ENCODE results near the gene UBXN2A.
A peak's percentile ranks its signal among the peaks of the same experiment; 100 is the strongest.

UBXN2A gene

DNA sequence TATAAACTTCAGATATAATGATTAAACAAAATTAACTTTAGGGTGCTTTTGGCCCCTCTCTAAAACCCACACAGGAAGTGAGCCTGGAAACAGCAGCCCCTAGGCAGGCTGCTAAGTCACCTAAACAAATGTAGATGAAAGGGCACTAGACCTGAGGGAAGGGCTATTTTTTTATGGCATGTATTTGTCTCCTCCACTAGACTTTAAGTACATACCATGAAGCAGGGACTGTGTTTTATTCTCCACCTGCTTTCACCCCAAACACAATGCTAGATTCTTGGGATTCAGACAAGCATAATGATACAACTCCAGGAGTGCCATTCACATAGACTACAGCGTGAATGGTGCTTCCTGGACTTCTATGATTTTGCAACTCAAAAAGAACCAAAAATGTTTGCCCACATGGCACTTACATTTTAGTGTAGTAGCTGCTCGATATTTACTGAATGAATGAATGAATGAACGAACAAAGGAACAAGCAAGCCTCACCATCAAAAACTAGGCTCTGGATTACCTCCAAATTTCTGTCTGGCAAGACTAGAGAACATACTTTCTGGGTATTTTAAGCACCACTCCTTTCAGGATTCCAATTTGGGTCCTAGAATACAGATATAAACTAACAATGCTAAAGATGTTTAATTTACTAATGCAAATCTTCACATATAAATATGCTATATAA lies 23.4 kb upstream of the UBXN2A start:
- no CpG with 5 or more reads among the region's 3 CpGs for WGBS, 2 experiments (ENCODE audit: insufficient coverage in 2 of 2)
- Histone ChIP-seq H3K9me3 (ENCODE audit: control insufficient read depth, low read length) (no peaks in the 10 kb centered on the region), H3K36me3 (ENCODE audit: control insufficient read depth, insufficient read depth, low read length) (no peaks in the 10 kb centered on the region), H3K4me3 (ENCODE audit: extremely low read depth, insufficient read depth, low read length, poor library complexity, severe bottlenecking) (no peak overlapping the region), H3K27ac (ENCODE audit: low read depth, low read length, severe bottlenecking) (no peak overlapping the region), H3K4me1 (ENCODE audit: control insufficient read depth, insufficient read depth, low read length, poor library complexity, severe bottlenecking) (peaks cover 4% of the 10 kb centered on the region)

DNA sequence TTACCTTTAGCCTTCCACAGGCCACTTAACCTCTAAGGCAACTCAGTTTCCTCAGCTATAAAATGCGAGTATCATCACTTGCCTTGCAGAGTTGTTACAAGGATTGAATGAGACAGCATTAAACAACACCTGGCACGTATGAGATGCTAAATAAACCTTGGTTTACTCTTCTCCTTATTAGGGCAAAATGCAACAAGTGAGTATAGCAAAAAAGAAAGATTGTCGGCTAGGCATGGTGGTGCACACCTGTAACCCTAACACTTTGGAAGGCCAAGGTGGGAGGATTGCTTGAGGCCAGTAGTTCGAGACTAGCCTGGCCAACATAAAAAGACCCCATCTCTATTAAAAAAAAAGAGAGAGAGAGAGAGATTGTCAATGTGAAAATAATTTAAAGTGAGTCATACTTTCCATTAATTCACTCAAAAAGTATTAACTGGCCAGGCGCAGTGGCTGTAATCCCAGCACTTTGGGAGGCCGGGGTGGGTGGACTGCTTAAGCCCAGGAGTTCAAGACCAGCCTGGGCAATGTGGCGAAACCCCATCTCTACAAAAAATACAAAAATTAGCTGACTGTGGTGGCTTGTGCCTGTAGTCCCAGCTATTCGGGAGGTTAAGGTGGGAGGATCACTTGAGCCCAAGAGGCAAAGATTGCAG lies 21.3 kb upstream of the UBXN2A start:
- no peak overlapping the region for H3K4me3 ChIP-seq (ENCODE audit: extremely low read depth, insufficient read depth, low read length, poor library complexity, severe bottlenecking)
- no peaks in the 10 kb centered on the region for H3K9me3 ChIP-seq (ENCODE audit: control insufficient read depth, low read length)
- no peaks in the 10 kb centered on the region for H3K36me3 ChIP-seq (ENCODE audit: control insufficient read depth, insufficient read depth, low read length)
- H3K4me1 ChIP-seq (ENCODE audit: control insufficient read depth, insufficient read depth, low read length, poor library complexity, severe bottlenecking) = peaks cover 6% of the 10 kb centered on the region
- 95 to 98% methylated on average over 4 to 5 of the region's 8 CpGs for WGBS, 2 experiments (ENCODE audit: insufficient coverage in 2 of 2)
- H3K27ac ChIP-seq (ENCODE audit: low read depth, low read length, severe bottlenecking) = no peak overlapping the region

DNA sequence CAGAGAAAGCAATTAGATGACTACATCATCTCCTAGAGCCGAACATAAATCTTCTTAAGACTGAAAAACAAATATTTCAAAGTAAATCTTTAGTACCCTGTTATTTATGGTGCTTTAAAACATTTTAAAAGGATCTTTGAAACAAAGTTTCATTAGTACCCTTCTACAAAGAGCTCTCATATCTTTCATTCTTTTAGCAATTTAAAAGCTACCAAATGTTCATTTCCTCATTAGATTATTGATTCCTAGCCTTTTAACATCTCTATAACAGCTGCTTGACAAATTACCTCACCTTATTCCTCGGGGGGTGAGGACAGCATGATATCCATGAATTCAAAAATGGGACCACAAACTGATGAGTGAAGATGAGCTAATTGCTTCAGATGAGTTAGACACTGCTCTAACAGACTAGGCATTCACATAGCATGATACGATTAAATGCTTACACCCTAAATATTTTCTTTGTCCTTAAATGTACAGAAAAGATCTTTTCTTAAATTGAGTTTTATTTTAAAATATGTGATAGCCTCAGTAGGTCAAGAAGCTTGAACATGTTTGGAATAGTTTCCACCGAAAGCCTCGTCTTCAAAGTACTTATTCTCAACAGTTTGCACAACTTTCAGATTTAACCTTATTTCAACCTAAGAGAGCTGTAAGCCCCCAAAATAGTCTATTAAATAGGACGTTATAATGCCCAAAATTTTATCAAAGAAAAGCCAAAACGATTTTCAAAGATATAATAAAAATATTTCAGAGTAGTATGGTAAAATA lies 15.5 kb upstream of the UBXN2A start:
- Histone ChIP-seq H3K4me1 (ENCODE audit: control insufficient read depth, insufficient read depth, low read length, poor library complexity, severe bottlenecking) (peaks cover 4% of the 10 kb centered on the region), H3K27ac (ENCODE audit: low read depth, low read length, severe bottlenecking) (no peak overlapping the region), H3K4me3 (ENCODE audit: extremely low read depth, insufficient read depth, low read length, poor library complexity, severe bottlenecking) (peak overlapping the region; percentile 96), H3K36me3 (ENCODE audit: control insufficient read depth, insufficient read depth, low read length) (peaks cover 9% of the 10 kb centered on the region), H3K9me3 (ENCODE audit: control insufficient read depth, low read length) (no peaks in the 10 kb centered on the region)
- WGBS, 2 experiments (ENCODE audit: insufficient coverage in 2 of 2) = 100% methylated on average over 2 of the region's 7 CpGs; no CpG with 5 or more reads in 1 of the 2 experiments

DNA sequence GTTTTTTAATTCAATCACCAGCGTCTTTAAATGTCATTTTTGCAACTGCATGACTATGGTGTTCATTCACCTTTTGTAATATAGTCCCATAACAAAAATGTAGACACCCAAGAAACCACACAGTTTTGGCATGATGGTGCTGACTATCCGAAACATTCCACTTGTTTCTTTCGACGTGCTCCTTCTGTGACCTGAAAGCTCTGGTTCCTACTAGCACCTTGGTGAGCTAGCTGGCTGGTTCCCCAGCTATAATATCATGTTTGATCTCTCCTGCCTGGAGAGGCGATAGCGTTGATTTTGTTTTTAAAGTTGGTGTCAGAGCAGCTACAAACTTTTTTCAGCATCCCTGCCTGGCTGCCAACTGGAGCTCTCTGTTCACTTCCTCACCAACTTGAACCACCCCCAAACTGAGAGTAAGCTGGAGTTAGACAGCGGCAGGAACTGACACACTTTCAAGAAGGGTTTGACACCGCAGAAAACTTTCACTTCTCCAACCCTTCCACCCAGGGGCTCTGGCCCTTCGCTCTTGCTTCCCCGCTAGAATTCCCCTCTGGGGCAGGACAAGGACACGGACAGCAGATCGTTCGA lies 14.5 kb upstream of the UBXN2A start:
- Histone ChIP-seq H3K9me3 (ENCODE audit: control insufficient read depth, low read length) (no peaks in the 10 kb centered on the region), H3K4me1 (ENCODE audit: control insufficient read depth, insufficient read depth, low read length, poor library complexity, severe bottlenecking) (peaks cover 4% of the 10 kb centered on the region), H3K36me3 (ENCODE audit: control insufficient read depth, insufficient read depth, low read length) (peaks cover 17% of the 10 kb centered on the region), H3K4me3 (ENCODE audit: extremely low read depth, insufficient read depth, low read length, poor library complexity, severe bottlenecking) (peak overlapping the region; percentile 96), H3K27ac (ENCODE audit: low read depth, low read length, severe bottlenecking) (peak overlapping the region; percentile 95)
- WGBS, 2 experiments (ENCODE audit: insufficient coverage in 2 of 2) = 4% methylated on average over 9 to 10 of the region's 13 CpGs

DNA sequence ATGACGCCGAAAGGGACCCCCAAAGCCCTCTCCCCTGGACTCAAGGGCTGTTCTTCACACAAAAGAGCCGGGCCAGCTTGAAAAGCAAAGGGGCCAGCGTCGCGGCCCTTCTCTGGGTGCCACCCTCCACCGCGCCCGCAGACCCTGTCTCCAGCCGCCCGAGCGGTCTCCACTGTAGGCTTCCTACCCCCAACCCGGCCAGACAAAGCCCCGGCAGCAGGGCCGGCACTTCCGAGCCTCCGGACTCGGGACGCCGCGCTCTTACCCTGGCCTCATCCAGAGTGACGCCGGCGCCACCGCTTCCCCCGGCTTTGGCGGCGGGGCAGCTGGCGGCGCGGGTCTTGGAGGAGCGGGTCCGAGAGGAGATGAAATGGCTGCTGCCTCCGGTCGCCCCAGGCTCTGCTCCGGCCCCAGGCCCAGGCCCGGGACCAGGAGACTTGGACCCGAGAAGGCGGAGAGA lies 13.9 kb upstream of the UBXN2A start:
- Histone ChIP-seq H3K9me3 (ENCODE audit: control insufficient read depth, low read length) (no peaks in the 10 kb centered on the region), H3K4me3 (ENCODE audit: extremely low read depth, insufficient read depth, low read length, poor library complexity, severe bottlenecking) (peak overlapping the region; percentile 96), H3K27ac (ENCODE audit: low read depth, low read length, severe bottlenecking) (peak overlapping the region; percentile 95), H3K4me1 (ENCODE audit: control insufficient read depth, insufficient read depth, low read length, poor library complexity, severe bottlenecking) (peaks cover 4% of the 10 kb centered on the region), H3K36me3 (ENCODE audit: control insufficient read depth, insufficient read depth, low read length) (peaks cover 22% of the 10 kb centered on the region)
- WGBS, 2 experiments (ENCODE audit: insufficient coverage in 2 of 2) = 0% methylated on average over 29 to 30 of the region's 39 CpGs

DNA sequence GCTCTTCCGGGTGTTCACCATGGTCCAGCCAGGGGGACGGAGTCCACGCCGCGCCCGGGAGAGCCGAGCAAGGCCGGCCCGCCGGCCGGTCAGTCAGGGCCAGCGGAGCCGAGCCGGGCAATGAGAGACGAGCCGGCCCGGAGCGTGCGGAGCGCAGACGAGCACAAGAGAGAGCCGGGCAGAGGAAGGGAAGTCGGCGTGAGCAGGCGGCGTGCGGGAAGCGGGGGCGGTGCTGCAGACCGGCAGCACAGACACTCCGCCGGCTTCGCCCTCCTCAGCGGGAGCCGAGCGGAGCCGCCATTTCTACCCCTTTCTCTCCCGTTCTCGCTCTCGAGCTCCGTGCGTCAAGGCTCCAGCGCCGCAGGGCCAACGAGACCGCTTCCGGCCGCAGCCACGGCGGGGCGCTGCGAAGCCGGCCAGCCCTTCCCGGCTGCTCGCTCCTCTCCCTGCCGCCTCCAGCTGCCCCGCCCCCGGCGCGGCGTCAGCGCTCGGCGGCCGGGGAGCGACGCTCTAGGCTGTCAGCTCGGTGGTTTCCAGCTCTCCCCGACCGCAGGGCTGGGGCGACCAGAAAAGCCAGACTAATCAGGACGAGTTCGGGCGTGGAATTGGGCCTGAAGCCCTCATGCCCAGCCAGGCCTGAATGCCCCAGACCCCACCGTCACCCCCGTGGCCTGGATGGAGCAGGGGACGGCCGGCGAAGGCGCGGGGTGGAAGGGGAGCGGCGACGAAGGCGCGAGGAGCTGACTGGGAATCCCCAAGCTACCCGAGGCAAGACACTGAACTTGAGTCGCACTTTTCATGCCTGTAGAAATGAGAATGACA lies 13.3 kb upstream of the UBXN2A start, which contains the start of gene ATAD2B:
Gene ATAD2B, minus strand, starts transcription at position 374 of the 822 bp plus-strand sequence. Its CDS starts 353 bp downstream, at position 21.
- Histone ChIP-seq H3K27ac (ENCODE audit: low read depth, low read length, severe bottlenecking) (peak within 1 kb of the TSS; percentile 95), H3K9me3 (ENCODE audit: control insufficient read depth, low read length) (no peaks in the 10 kb centered on the region), H3K4me3 (ENCODE audit: extremely low read depth, insufficient read depth, low read length, poor library complexity, severe bottlenecking) (peak within 1 kb of the TSS; percentile 96), H3K36me3 (ENCODE audit: control insufficient read depth, insufficient read depth, low read length) (peaks cover 25% of the 10 kb centered on the region), H3K4me1 (ENCODE audit: control insufficient read depth, insufficient read depth, low read length, poor library complexity, severe bottlenecking) (peaks cover 4% of the 10 kb centered on the region)
- WGBS, 2 experiments (ENCODE audit: insufficient coverage in 2 of 2) = 0% methylated on average over 64 to 83 of the region's 88 CpGs

DNA sequence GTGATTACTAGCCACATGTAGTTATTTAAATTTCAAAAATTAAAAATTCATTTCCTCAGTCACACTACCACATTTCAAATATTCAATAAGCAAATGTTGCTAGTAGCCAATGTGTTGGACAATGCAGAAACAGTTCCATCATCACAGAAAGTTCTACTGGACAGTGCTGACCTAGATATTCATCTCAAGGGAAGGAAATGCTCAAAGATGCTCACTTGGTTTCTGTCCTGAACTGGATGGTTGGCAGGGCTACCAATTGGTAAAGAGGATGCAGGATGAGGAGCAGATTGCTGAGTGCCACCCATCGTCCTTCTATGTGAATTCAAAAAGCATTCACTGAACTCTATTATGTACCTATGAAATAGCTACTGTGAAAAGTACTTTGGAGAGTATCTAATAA lies 6.0 kb upstream of the UBXN2A start:
- Histone ChIP-seq H3K4me3 (ENCODE audit: extremely low read depth, insufficient read depth, low read length, poor library complexity, severe bottlenecking) (no peak overlapping the region), H3K36me3 (ENCODE audit: control insufficient read depth, insufficient read depth, low read length) (peaks cover 20% of the 10 kb centered on the region), H3K4me1 (ENCODE audit: control insufficient read depth, insufficient read depth, low read length, poor library complexity, severe bottlenecking) (no peaks in the 10 kb centered on the region), H3K27ac (ENCODE audit: low read depth, low read length, severe bottlenecking) (no peak overlapping the region), H3K9me3 (ENCODE audit: control insufficient read depth, low read length) (no peaks in the 10 kb centered on the region)
- no CpG with 5 or more reads among the region's 1 CpG for WGBS, 2 experiments (ENCODE audit: insufficient coverage in 2 of 2)

DNA sequence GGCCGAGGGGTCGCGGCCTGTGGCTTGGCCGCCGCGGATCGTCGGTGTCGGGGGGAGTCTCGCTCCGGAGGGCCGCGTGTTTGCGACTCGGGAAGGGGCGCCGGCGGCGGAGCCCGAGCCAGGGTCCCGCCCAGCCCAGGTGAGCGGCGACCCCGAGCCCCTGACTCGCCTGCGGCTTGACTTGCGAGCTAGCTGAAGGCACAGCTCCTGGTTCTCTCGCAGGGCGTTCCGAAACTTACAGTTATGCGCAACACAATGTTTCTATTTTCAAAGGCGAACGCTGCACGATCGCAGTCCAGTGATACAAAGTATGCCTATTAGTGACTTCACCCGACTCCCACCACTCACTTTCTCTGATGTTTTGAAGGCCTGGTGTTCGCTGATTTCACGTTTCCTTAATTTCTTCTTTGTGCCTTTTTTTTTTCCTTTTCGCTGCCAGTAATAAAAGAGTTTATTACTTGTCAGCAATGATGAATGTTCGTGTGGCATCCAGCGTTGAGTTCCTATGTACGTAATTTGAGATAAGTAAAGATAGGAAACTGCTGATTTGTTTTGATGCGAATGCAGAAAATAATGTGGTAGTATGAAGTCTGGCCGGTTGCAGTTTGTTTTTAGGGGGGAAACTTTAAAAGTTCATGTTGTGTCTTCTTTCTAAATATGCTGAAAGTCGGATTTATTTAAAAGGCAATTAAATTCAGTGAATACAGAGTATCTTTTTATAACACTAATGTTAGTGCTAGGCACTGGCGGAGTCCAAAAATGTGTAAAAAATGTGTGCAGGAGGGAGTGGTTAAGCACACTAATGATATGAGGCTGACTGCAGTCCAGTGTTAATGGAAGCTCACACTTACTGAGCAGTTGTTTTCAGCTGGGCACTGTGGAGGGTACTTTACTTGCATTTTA lies 706 bp downstream of the UBXN2A start:
- Histone ChIP-seq H3K4me3 (ENCODE audit: extremely low read depth, insufficient read depth, low read length, poor library complexity, severe bottlenecking) (peak overlapping the region; percentile 64), H3K4me1 (ENCODE audit: control insufficient read depth, insufficient read depth, low read length, poor library complexity, severe bottlenecking) (peaks cover 14% of the 10 kb centered on the region), H3K9me3 (ENCODE audit: control insufficient read depth, low read length) (no peaks in the 10 kb centered on the region), H3K36me3 (ENCODE audit: control insufficient read depth, insufficient read depth, low read length) (peaks cover 10% of the 10 kb centered on the region), H3K27ac (ENCODE audit: low read depth, low read length, severe bottlenecking) (peak overlapping the region; percentile 88)
- 1 to 3% methylated on average over 41 to 44 of the region's 46 CpGs for WGBS, 2 experiments (ENCODE audit: insufficient coverage in 2 of 2)

DNA sequence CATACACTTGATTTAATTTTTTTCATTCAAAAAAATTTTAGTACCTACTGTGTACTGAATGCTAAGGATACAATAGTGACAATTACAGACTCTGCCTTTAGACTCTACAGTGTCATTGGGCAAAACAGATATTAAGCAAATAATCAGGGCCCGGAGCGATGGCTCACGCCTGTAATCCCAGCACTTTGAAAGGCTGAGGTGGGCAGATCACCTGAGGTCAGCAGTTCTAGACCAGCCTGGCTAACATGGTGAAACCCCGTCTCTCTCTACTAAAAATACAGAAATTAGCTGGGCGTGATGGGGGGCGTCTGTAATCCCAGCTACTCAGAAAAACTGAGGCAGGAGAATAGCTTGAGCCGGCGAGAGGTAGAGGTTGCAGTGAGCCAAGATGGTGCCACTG lies 1.4 kb downstream of the UBXN2A start:
- no peaks in the 10 kb centered on the region for H3K9me3 ChIP-seq (ENCODE audit: control insufficient read depth, low read length)
- H3K36me3 ChIP-seq (ENCODE audit: control insufficient read depth, insufficient read depth, low read length) = peaks cover 13% of the 10 kb centered on the region
- peak overlapping the region; percentile 64 for H3K4me3 ChIP-seq (ENCODE audit: extremely low read depth, insufficient read depth, low read length, poor library complexity, severe bottlenecking)
- peaks cover 14% of the 10 kb centered on the region for H3K4me1 ChIP-seq (ENCODE audit: control insufficient read depth, insufficient read depth, low read length, poor library complexity, severe bottlenecking)
- WGBS, 2 experiments (ENCODE audit: insufficient coverage in 2 of 2) = 89 to 97% methylated on average over 5 to 6 of the region's 8 CpGs
- no peak overlapping the region for H3K27ac ChIP-seq (ENCODE audit: low read depth, low read length, severe bottlenecking)
